NT2/D1 (cell line): ENCODE results near the gene RUBCN.

Experiments used
- YY1 ChIP-seq: IDR thresholded peaks from 2 replicates; pipeline ENCODE4 v1.6.1; 2011; ENCODE audit not compliant: insufficient read length, insufficient read depth
- ZNF274 ChIP-seq: IDR thresholded peaks from 2 replicates; pipeline ENCODE4 v1.6.1; 2011; ENCODE audit warnings: mild to moderate bottlenecking, low read depth, low read length

- TF ChIP-seq ZNF274 = no peak
- no peak for TF ChIP-seq YY1
These were observed 9.5 kb upstream of the RUBCN start for GRCh38 chr3:197746209-197746608.
